K562 (cell line): ENCODE results near the gene ASAH2. TPM values are rescaled to one million over a fixed set of nuclear protein-coding genes. Genes with fewer than 3 reads are reported as not detected.

Experiments used
- ATAC-seq: fragments of 200-7000 bp; cut with Tn5 transposase; 3 replicates; pipeline ENCODE4 v1.9.1; 2020; ENCODE audit warnings: moderate library complexity
- BruUV-seq: library from RNA; stranded (reverse); fragments of 400-500 nt; replicated peaks from 2 replicates; lab custom pipeline; 2021; lab: Mats Ljungman, UMichigan
- CTCF ChIA-PET: fragments of 300-600 bp; formaldehyde crosslinking; extraction: SDS; loops from one replicate; lab custom pipeline; 2021; ENCODE audit warnings: low intra/inter-chr PET ratio; lab: Yijun Ruan, JAX
- POLR2A ChIA-PET: fragments of 300-600, 350-650 bp; sonication (Branson Sonifier 250); formaldehyde crosslinking; extraction: SDS; loops from one replicate; lab custom pipeline; 2021; ENCODE audit warnings: antibody characterized with exemption, inconsistent platforms; lab: Yijun Ruan, JAX
- DNase-seq, 4 experiments: peaks; one replicate each; pipeline versions ENCODE4 v3.0.0 to v3.0.0-alpha.2; 2011 to 2018; ENCODE audit warnings: low spot score in 3 of 4, mixed read lengths in 3 of 4; ENCODE audit errors: extremely low read depth in 1 of 4
- FAIRE-seq: peaks from 2 replicates; lab custom pipeline; 2011; peaks lifted over from hg19 to GRCh38; lab: Jason Lieb, UNC
- H2AFZ ChIP-seq: 2 replicates; pipeline ENCODE4 v1.6.0; 2011; ENCODE audit warnings: low read depth, low read length, control low read depth, inconsistent platforms
- H3K27ac ChIP-seq: fragments of 200-600 bp; 3 replicates; pipeline ENCODE4 v1.8.0; 2011; ENCODE audit warnings: low read depth, mild to moderate bottlenecking, control low read depth, inconsistent platforms, low read length, moderate library complexity, mixed read lengths; ENCODE audit errors: extremely low read depth
- H3K27me3 ChIP-seq, 2 experiments: fragments of 300-600 bp in 1 of 2; 2 replicates in 1 of 2; 3 replicates in 1 of 2; pipeline versions ENCODE4 v1.6.0 to v1.8.0; 2011; ENCODE audit warnings: inconsistent platforms in 2 of 2, low read length in 2 of 2, mild to moderate bottlenecking in 1 of 2, mixed read lengths in 1 of 2, moderate library complexity in 1 of 2; ENCODE audit not compliant: control insufficient read depth in 2 of 2, insufficient read depth in 2 of 2
- H3K36me3 ChIP-seq: fragments of 300-600 bp; 3 replicates; pipeline ENCODE4 v1.8.0; 2011; ENCODE audit warnings: mild to moderate bottlenecking, low read length, inconsistent platforms; ENCODE audit not compliant: control insufficient read depth, insufficient read depth
- H3K4me1 ChIP-seq, 2 experiments: fragments of 200-600 bp in 1 of 2; replicated peaks in 1 of 2; 2 replicates in 1 of 2; 3 replicates in 1 of 2; pipeline versions ENCODE4 v1.5.1 to v1.8.0; 2011; ENCODE audit warnings: inconsistent platforms in 2 of 2, low read length in 2 of 2, mild to moderate bottlenecking in 1 of 2, mixed read lengths in 1 of 2, moderate library complexity in 1 of 2; ENCODE audit not compliant: control insufficient read depth in 2 of 2, insufficient read depth in 2 of 2
- H3K4me2 ChIP-seq: 2 replicates; pipeline ENCODE4 v1.6.1; 2011; ENCODE audit warnings: low read length, control low read depth, inconsistent platforms, mixed read lengths; ENCODE audit not compliant: insufficient read depth
- H3K4me3 ChIP-seq: fragments of 200-600 bp; sonication (generic), shearing (Covaris generic); 2 replicates; pipeline ENCODE4 v1.5.1; 2016; ENCODE audit warnings: control low read depth, inconsistent platforms
- H3K79me2 ChIP-seq: fragments of 200-600 bp; 3 replicates; pipeline ENCODE4 v1.8.0; 2011; ENCODE audit warnings: low read length, inconsistent platforms; ENCODE audit not compliant: control insufficient read depth, insufficient read depth
- H3K9ac ChIP-seq, 2 experiments: 2 replicates each; pipeline versions ENCODE4 v1.6.0 to v1.6.1; 2011; ENCODE audit warnings: low read depth in 2 of 2, low read length in 2 of 2, control low read depth in 1 of 2, inconsistent platforms in 1 of 2, mild to moderate bottlenecking in 1 of 2, mixed read lengths in 1 of 2; ENCODE audit not compliant: insufficient read depth in 1 of 2
- H3K9me1 ChIP-seq: one replicate; pipeline ENCODE4 v1.6.0; 2011; ENCODE audit warnings: inconsistent platforms, mild to moderate bottlenecking, low read length, moderate library complexity; ENCODE audit not compliant: control insufficient read depth, insufficient read depth
- H3K9me3 ChIP-seq: replicated peaks from 2 replicates; pipeline ENCODE4 v1.5.1; 2011; ENCODE audit warnings: low read depth, low read length, inconsistent platforms; ENCODE audit not compliant: control insufficient read depth, insufficient read depth
- H4K20me1 ChIP-seq: replicated peaks from 2 replicates; pipeline ENCODE4 v1.6.1; 2011; ENCODE audit warnings: low read length, inconsistent platforms, mixed read lengths; ENCODE audit not compliant: control insufficient read depth, insufficient read depth
- ATF1 ChIP-seq, 2 experiments: fragments of 450-650 bp in 1 of 2; IDR thresholded peaks; 2 replicates each; pipeline ENCODE4 v1.6.1; 2016; ENCODE audit warnings: missing compliant biosample characterization in 1 of 2, missing genetic modification characterization in 1 of 2
- DIDO1 ChIP-seq: fragments of 450-650 bp; IDR thresholded peaks from 2 replicates; pipeline ENCODE4 v1.6.1; 2016; ENCODE audit warnings: low read depth, missing biosample characterization, missing genetic modification characterization
- FOXK2 ChIP-seq, 2 experiments: fragments of 450-650 bp; IDR thresholded peaks in 1 of 2; conservative IDR thresholded peaks in 1 of 2; 2 replicates each; pipeline ENCODE4 v1.6.1; 2016; ENCODE audit warnings: low read depth in 2 of 2, mild to moderate bottlenecking in 1 of 2
- GTF2E2 ChIP-seq: fragments of 200-800 bp; sonication (Bioruptor generic); IDR thresholded peaks from 2 replicates; pipeline ENCODE4 v1.6.1; 2016; ENCODE audit warnings: missing genetic modification characterization, missing compliant biosample characterization
- HSF4 ChIP-seq: fragments of 250-450 bp; sonication (Bioruptor Pico); IDR thresholded peaks from 2 replicates; pipeline ENCODE4 v2.1.2; 2022; ENCODE audit warnings: mild to moderate bottlenecking, moderate library complexity, borderline replicate concordance
- KAT7 ChIP-seq: sonication (generic); formaldehyde crosslinking; IDR thresholded peaks from 2 replicates; pipeline ENCODE4 v1.8.0; 2022; ENCODE audit warnings: missing genetic modification reagents, mild to moderate bottlenecking, borderline replicate concordance
- RFX1 ChIP-seq: fragments of 450-650 bp; IDR thresholded peaks from 2 replicates; pipeline ENCODE4 v1.6.1; 2016; ENCODE audit warnings: mild to moderate bottlenecking, moderate library complexity
- SREBF1 ChIP-seq: fragments of 150-350 bp; IDR thresholded peaks from 2 replicates; pipeline ENCODE4 v1.6.1; 2014; ENCODE audit warnings: antibody characterized with exemption, low read depth, low read length, borderline replicate concordance
- SREBF2 ChIP-seq: sonication (generic); formaldehyde crosslinking; IDR thresholded peaks from 2 replicates; pipeline ENCODE4 v1.4.0; 2020; ENCODE audit warnings: mild to moderate bottlenecking, missing genetic modification reagents
- TBP ChIP-seq: optimal IDR thresholded peaks from 2 replicates; pipeline ENCODE3; 2011; ENCODE audit warnings: low read depth, low read length, improper control_type of control experiment
- ZBED1 ChIP-seq: IDR thresholded peaks from 2 replicates; pipeline ENCODE4 v1.6.1; 2014
- ZBTB11 ChIP-seq, 3 experiments: fragments of 200-800 bp in 1 of 3; fragments of 250-450 bp in 1 of 3; fragments of 450-650 bp in 1 of 3; sonication (Bioruptor Pico) in 1 of 3; sonication (Bioruptor generic) in 1 of 3; formaldehyde crosslinking in 1 of 3; IDR thresholded peaks; 2 replicates each; pipeline versions ENCODE4 v1.6.1 to v1.8.0; 2016 to 2022; ENCODE audit warnings: mild to moderate bottlenecking in 2 of 3, missing genetic modification characterization in 2 of 3, missing compliant biosample characterization in 1 of 3, moderate library complexity in 1 of 3
- ZNF512 ChIP-seq: IDR thresholded peaks from 2 replicates; pipeline ENCODE4 v1.6.1; 2016; ENCODE audit warnings: missing genetic modification characterization, missing compliant biosample characterization
- WGBS: fragments of 100-300 bp; shearing (Covaris generic); methylation state at CpG from one replicate; pipeline ENCODE4 v1.1.6; 2016; ENCODE audit warnings: low coverage, mixed read lengths; ENCODE audit not compliant: insufficient coverage; ENCODE audit errors: missing lambda C conversion rate; 5-methylcytosine and 5-hydroxymethylcytosine counted together
- in situ Hi-C: fragments of 300-500 bp; cut with MboI; formaldehyde crosslinking; loops from 4 replicates; pipeline ENCODE4 v1.15.0; 2018; ENCODE audit warnings: inconsistent platforms, mixed read lengths
- intact Hi-C: fragments of 100-400 bp; cut with micrococcal nuclease; formaldehyde crosslinking; loops from 2 replicates; pipeline ENCODE4 v1.14.2; 2022
- polyA plus RNA-seq, 8 experiments: library from polyadenylated mRNA; depleted of rRNA in 4 of 8; stranded (reverse) in 5 of 8; unstranded in 3 of 8; fragments of >200 nt; fragmentation: Nextera tagmentation in 2 of 8; fragmentation: Illumina TruSeq in 1 of 8; extraction: Ambion mirVana in 2 of 8; extraction: Trizol in 1 of 8; gene quantifications; 2 replicates each; pipeline versions ENCODE4 v1.2.1 to v1.2.3, GENCODE V29; 2011 to 2014; ENCODE audit warnings: inconsistent platforms in 1 of 8, missing spikeins in 1 of 8
- total RNA-seq, 7 experiments: library from RNA; depleted of rRNA in 6 of 7; stranded (reverse); fragments of >200 nt in 6 of 7; fragmentation: Illumina TruSeq in 2 of 7; extraction: Trizol in 2 of 7; gene quantifications; 2 replicates each; pipeline versions ENCODE4 v1.2.1 to v1.2.3, GENCODE V29; 2011 to 2021; ENCODE audit warnings: low replicate concordance in 1 of 7
- TF ChIP-seq, protein P1 (sequence below): fragments of 450-650 bp; formaldehyde crosslinking; IDR thresholded peaks from 2 replicates; pipeline ENCODE4 v1.4.0; 2020; ENCODE audit warnings: mild to moderate bottlenecking, moderate library complexity

Gene ASAH2
- total and polyA plus RNA-seq, 9 of the 15 experiments (the other 6 are each of a cell fraction or from before 2014, with no cell fraction given), result 2.5 to 12.0 (median 8.5) TPM

GRCh38 chr10:50280049-50280841 is 28.9 kb upstream of the ASAH2 start:
- ATAC-seq (no peak), FAIRE-seq (no peak), DNase-seq (no peak)
- H3K4me3 ChIP-seq, result no peak overlapping the region
- H3K4me2 ChIP-seq, result no peak overlapping the region
- no peaks in the 10 kb centered on the region for H3K36me3 ChIP-seq
- POLR2A ChIA-PET, result no interaction called here
- WGBS, result 55% methylated on average over 5 of the region's 5 CpGs
- H3K4me1 ChIP-seq, result peaks cover 7 to 21% of the 10 kb centered on the region in 2 experiments; a peak in 3 of 5 replicates
- no peak overlapping the region for H2AFZ ChIP-seq
- no peaks in the 10 kb centered on the region for H3K9me1 ChIP-seq
- no peak overlapping the region for H3K27ac ChIP-seq
- no peaks in the 10 kb centered on the region for H3K79me2 ChIP-seq
- H3K9me3 ChIP-seq, result no peaks in the 10 kb centered on the region
- BruUV-seq, result no TSS peak
- no peaks in the 10 kb centered on the region for H3K27me3 ChIP-seq
- H3K9ac ChIP-seq, result no peak overlapping the region
- CTCF ChIA-PET, result no interaction called here
- in situ Hi-C loops, result no loop called here
- H4K20me1 ChIP-seq, result no peaks in the 10 kb centered on the region
- intact Hi-C loops, result no loop called here
- TF ChIP-seq, protein P1, sequence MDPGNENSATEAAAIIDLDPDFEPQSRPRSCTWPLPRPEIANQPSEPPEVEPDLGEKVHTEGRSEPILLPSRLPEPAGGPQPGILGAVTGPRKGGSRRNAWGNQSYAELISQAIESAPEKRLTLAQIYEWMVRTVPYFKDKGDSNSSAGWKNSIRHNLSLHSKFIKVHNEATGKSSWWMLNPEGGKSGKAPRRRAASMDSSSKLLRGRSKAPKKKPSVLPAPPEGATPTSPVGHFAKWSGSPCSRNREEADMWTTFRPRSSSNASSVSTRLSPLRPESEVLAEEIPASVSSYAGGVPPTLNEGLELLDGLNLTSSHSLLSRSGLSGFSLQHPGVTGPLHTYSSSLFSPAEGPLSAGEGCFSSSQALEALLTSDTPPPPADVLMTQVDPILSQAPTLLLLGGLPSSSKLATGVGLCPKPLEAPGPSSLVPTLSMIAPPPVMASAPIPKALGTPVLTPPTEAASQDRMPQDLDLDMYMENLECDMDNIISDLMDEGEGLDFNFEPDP (CRISPR knock-in tag), result no peak
- TF ChIP-seq ZBTB11 (CRISPR knock-in tag; IDR thresholded peaks at IDR 0.05) (no peak), FOXK2 (conservative IDR thresholded peaks at IDR 0.05 in 1 of 2, IDR thresholded peaks at IDR 0.05 in 1 of 2; ENCODE audit: low read depth in 2 of 2) (peak in 1 of 2 experiments; percentile 23; a peak in 1 of 4 replicates), ATF1 (CRISPR knock-in tag; IDR thresholded peaks at IDR 0.05) (no peak), ATF1 (tag; IDR thresholded peaks at IDR 0.05) (no peak), HSF4 (CRISPR knock-in tag) (no peak), ZNF512 (tag) (peak; percentile 44; the same call in 1 of the 2 replicates), ZBED1 (no peak), KAT7 (no peak), GTF2E2 (tag) (no peak), RFX1 (no peak), SREBF1 (no peak), TBP (no peak), DIDO1 (tag) (no peak), SREBF2 (no peak)
